Measurements from ENCODE around the gene MIPEP.

GRCh38 chr13:23813635-23814034 lies 75.6 kb downstream of the MIPEP start:
- TF ChIP-seq POLR2A (IDR thresholded peaks at IDR 0.05; ENCODE audit: low read depth, low read length) (no peak), POLR2AphosphoS5 (IDR thresholded peaks at IDR 0.05; ENCODE audit: low read depth, low read length) (no peak)

All from GM12892 (cell line).